ENCODE results near the gene HDAC10. TPM values are rescaled to one million over a fixed set of nuclear protein-coding genes. Genes with fewer than 3 reads are reported as not detected.

The HDAC10 gene
- total RNA-seq, 2 experiments from 2014 or later: 46.1 to 47.6 TPM

DNA sequence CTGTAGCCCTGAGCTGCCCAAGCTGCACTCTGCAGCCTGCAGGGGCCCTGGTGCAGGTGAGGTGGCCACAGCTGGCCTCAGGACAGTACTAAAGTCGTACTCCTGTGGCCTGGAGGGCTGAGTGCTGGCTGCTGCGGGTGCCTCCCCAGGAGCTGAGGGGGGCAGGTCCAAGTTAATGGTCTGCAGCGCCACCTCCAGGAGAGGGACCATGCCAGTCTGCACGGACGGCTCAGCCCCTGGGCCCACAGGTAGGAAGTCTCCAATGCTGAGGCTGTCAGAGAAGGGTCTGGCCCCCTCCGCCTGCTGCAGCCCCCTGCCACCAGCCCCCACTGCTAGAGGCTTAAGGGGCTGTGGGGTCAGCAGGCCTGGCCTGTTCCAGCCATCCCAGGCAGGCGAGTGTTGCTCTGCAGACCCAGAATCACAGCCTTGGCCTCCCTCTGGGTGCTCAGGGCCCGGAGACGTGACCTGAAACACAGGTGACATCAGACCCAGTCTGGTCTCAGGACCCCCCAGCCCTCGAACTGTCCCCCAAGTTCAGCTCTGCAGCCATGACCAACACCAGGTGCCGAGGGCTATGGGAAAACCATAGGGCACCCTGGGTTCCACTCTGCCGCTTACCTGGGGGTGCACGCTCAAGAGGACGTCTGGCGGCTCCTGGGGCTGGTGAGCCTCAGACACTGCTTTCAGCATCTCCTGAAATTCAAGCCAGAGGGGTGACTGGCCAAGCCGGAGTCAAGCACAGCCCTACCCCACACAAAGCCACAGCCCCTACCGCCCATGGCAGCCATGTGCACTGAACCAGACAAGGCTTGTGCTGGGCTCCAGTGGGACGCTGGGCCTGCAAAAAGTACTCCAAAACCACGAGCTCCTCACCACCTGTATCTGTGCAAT, 29.4 kb downstream of the HDAC10 start:
- POLR2A ChIA-PET: no interaction called here
- H3K27ac Mint-ChIP-seq: no peak overlapping the region
- CTCF ChIA-PET: no interaction called here

GRCh38 chr22:50220603-50221409, 30.3 kb downstream of the HDAC10 start:
- H3K36me3 Mint-ChIP-seq: peaks cover 29% of the 10 kb centered on the region
- POLR2A ChIA-PET: no interaction called here
- H3K9me3 Mint-ChIP-seq: no peaks in the 10 kb centered on the region
- no peaks in the 10 kb centered on the region for H3K4me1 Mint-ChIP-seq (ENCODE audit: low read depth)
- CTCF ChIA-PET: no interaction called here
- intact Hi-C loops (cut with micrococcal nuclease): no loop called here
- H3K4me3 Mint-ChIP-seq: no peak overlapping the region
- no peak for DNase-seq
- no peaks in the 10 kb centered on the region for H3K27me3 Mint-ChIP-seq
- H3K27ac Mint-ChIP-seq: no peak overlapping the region

More for the DNA sequence above, 29.4 kb downstream of the HDAC10 start:
- no peak for DNase-seq
- intact Hi-C loops (cut with micrococcal nuclease): no loop called here
- Mint-ChIP-seq H3K4me1 (ENCODE audit: low read depth) (no peaks in the 10 kb centered on the region), H3K27me3 (no peaks in the 10 kb centered on the region), H3K36me3 (peaks cover 23% of the 10 kb centered on the region), H3K9me3 (no peaks in the 10 kb centered on the region), H3K4me3 (no peak overlapping the region)

GRCh38 chr22:50219800-50220602, 31.1 kb downstream of the HDAC10 start:
- CTCF ChIA-PET: interaction anchor here (1.6 kb wide), 1 partner anchor 71 kb away, joined by 6 read pairs; no protein-coding TSS in a partner anchor

DNA sequence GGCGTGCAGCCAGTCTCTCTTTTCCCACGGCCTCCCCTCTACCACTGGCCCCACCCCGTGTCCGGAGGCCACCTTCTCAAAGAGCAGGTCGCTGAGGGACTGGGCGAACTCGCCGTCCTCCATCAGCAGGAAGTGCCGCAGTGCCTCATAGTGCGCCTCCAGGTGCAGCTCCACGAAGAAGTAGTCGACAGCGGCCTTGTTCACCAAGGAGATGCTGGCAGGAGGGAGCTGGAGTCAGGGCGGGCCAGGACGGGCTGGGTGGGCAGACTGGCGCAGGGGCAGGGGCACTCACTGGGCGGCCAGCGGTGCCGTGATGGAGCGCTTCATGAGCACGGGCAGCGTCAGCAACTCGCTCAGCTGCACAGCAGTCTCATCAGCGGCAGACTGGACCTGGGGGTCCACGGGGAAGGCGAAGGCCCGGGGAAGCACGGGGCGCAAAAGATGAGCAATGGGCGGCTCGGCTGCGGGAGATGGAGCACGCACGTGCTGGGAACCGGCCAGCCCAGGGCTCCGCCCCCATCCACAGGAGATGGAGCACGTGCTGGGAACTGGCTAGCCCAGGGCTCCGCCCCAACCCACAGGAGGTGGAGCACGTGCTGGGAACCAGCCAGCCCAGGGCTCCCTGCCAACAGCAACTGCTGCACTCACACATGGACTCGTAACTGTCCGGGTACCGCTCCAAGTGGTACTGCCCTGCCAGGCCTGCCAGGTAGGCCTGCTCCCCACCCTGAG, 31.9 kb downstream of the HDAC10 start:
- peaks cover 36% of the 10 kb centered on the region for H3K36me3 Mint-ChIP-seq
- no peak for DNase-seq
- no peak overlapping the region for H3K4me3 Mint-ChIP-seq
- intact Hi-C loops (cut with micrococcal nuclease): no loop called here
- no peak overlapping the region for H3K27ac Mint-ChIP-seq
- H3K4me1 Mint-ChIP-seq (ENCODE audit: low read depth): no peaks in the 10 kb centered on the region
- H3K9me3 Mint-ChIP-seq: no peaks in the 10 kb centered on the region
- POLR2A ChIA-PET: interaction anchor here (1.1 kb wide), 1 partner anchor 27 kb away, joined by 3 read pairs; no protein-coding TSS in a partner anchor
- CTCF ChIA-PET: interaction anchor here (1.4 to 1.6 kb wide), 2 partner anchors 71 to 306 kb away, joined by 3 to 6 read pairs; partner anchors contain the start of gene SCO2
- no peaks in the 10 kb centered on the region for H3K27me3 Mint-ChIP-seq

More at GRCh38 chr22:50219800-50220602, 31.1 kb downstream of the HDAC10 start:
- no peak overlapping the region for H3K4me3 Mint-ChIP-seq
- no peak overlapping the region for H3K27ac Mint-ChIP-seq
- DNase-seq: no peak
- H3K36me3 Mint-ChIP-seq: peaks cover 34% of the 10 kb centered on the region
- no peaks in the 10 kb centered on the region for H3K27me3 Mint-ChIP-seq
- intact Hi-C loops (cut with micrococcal nuclease): no loop called here
- no peaks in the 10 kb centered on the region for H3K9me3 Mint-ChIP-seq
- H3K4me1 Mint-ChIP-seq (ENCODE audit: low read depth): no peaks in the 10 kb centered on the region
- POLR2A ChIA-PET: interaction anchor here (1.1 kb wide), 1 partner anchor 28 kb away, joined by 3 read pairs; no protein-coding TSS in a partner anchor

GRCh38 chr22:50218153-50218995, 32.7 kb downstream of the HDAC10 start:
- H3K9me3 Mint-ChIP-seq: no peaks in the 10 kb centered on the region
- no peaks in the 10 kb centered on the region for H3K4me1 Mint-ChIP-seq (ENCODE audit: low read depth)
- H3K36me3 Mint-ChIP-seq: peaks cover 37% of the 10 kb centered on the region
- H3K4me3 Mint-ChIP-seq: no peak overlapping the region
- ChIA-PET POLR2A (no interaction called here), CTCF (interaction anchor here (1.4 to 1.6 kb wide), 2 partner anchors 70 to 307 kb away, joined by 3 to 6 read pairs; partner anchors contain the start of gene SCO2)
- H3K27me3 Mint-ChIP-seq: no peaks in the 10 kb centered on the region
- intact Hi-C loops (cut with micrococcal nuclease): no loop called here
- no peak overlapping the region for H3K27ac Mint-ChIP-seq
- DNase-seq: no peak

DNA sequence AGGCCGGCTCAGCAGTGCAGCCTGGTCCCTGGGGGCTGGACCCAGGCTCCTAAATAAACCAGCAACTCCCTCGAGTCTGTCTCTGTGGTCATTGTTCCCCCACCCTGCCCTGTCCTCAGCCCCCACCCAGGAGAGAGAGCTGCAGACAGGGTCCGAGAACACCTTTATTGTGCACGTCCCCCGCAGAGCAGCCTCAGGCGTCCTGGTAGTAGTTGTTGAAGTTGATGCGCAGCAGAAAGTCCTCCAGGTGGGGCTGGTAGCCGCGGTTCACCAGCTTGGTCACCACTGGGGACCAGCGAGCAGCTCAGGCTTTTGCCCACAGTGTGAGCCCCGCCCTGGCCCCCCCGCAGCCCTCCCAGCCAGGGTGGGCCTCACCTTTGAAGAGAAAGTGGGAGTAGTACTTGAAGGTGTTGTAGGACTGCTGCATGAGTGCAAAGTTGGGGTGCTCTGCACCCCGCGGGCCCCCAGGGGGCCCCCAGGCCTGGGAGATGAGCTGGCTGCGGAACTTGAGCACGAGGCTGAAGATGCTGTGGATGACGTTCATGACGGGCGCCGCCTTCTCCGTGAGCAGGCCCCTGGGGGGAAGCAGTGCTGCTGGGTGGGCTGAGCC, 33.4 kb downstream of the HDAC10 start:
- no peaks in the 10 kb centered on the region for H3K4me1 Mint-ChIP-seq (ENCODE audit: low read depth)
- no peak overlapping the region for H3K4me3 Mint-ChIP-seq
- intact Hi-C loops (cut with micrococcal nuclease): no loop called here
- CTCF ChIA-PET: interaction anchor here (1.4 kb wide), 1 partner anchor 308 kb away, joined by 3 read pairs; the partner anchor contains the start of gene SCO2
- POLR2A ChIA-PET: no interaction called here
- peaks cover 31% of the 10 kb centered on the region for H3K36me3 Mint-ChIP-seq
- H3K27ac Mint-ChIP-seq: no peak overlapping the region
- no peaks in the 10 kb centered on the region for H3K9me3 Mint-ChIP-seq
- no peaks in the 10 kb centered on the region for H3K27me3 Mint-ChIP-seq
- no peak for DNase-seq

- intact Hi-C loops (cut with micrococcal nuclease): no loop called here
- Mint-ChIP-seq H3K36me3 (peaks cover 32% of the 10 kb centered on the region), H3K27ac (no peak overlapping the region), H3K9me3 (no peaks in the 10 kb centered on the region), H3K4me1 (ENCODE audit: low read depth) (peaks cover 2% of the 10 kb centered on the region), H3K4me3 (no peak overlapping the region), H3K27me3 (no peaks in the 10 kb centered on the region)
- CTCF ChIA-PET: no interaction called here
- POLR2A ChIA-PET: interaction anchor here (1.5 kb wide), 1 partner anchor 26 kb away, joined by 3 read pairs; no protein-coding TSS in a partner anchor
- no peak for DNase-seq
These were observed 34.2 kb downstream of the HDAC10 start for GRCh38 chr22:50216684-50217520.

- no peak for DNase-seq
- CTCF ChIA-PET: interaction anchor here (0.8 kb wide), 1 partner anchor 67 kb away, joined by 3 read pairs; no protein-coding TSS in a partner anchor
- POLR2A ChIA-PET: interaction anchor here (1.5 kb wide), 1 partner anchor 25 kb away, joined by 3 read pairs; no protein-coding TSS in a partner anchor
- Mint-ChIP-seq H3K27ac (no peak overlapping the region), H3K4me1 (ENCODE audit: low read depth) (peaks cover 4% of the 10 kb centered on the region), H3K4me3 (no peak overlapping the region), H3K9me3 (no peaks in the 10 kb centered on the region), H3K36me3 (peaks cover 32% of the 10 kb centered on the region), H3K27me3 (no peaks in the 10 kb centered on the region)
- intact Hi-C loops (cut with micrococcal nuclease): no loop called here
These were observed 34.9 kb downstream of the HDAC10 start for GRCh38 chr22:50216055-50216683.

GRCh38 chr22:50215297-50216054, 35.6 kb downstream of the HDAC10 start:
- ChIA-PET CTCF (interaction anchor here (0.8 kb wide), 1 partner anchor 66 kb away, joined by 3 read pairs; no protein-coding TSS in a partner anchor), POLR2A (interaction anchor here (1.5 kb wide), 1 partner anchor 25 kb away, joined by 3 read pairs; no protein-coding TSS in a partner anchor)
- intact Hi-C loops (cut with micrococcal nuclease): no loop called here
- peaks cover 32% of the 10 kb centered on the region for H3K36me3 Mint-ChIP-seq
- peaks cover 6% of the 10 kb centered on the region for H3K4me1 Mint-ChIP-seq (ENCODE audit: low read depth)
- DNase-seq: no peak
- H3K27ac Mint-ChIP-seq: no peak overlapping the region
- no peaks in the 10 kb centered on the region for H3K27me3 Mint-ChIP-seq
- no peaks in the 10 kb centered on the region for H3K9me3 Mint-ChIP-seq
- no peak overlapping the region for H3K4me3 Mint-ChIP-seq

Measured in activated CD4-positive, alpha-beta memory T cell treated with anti-CD3 and anti-CD28 coated beads for 36 hours (primary cell).